Fibroblast of skin of right quadriceps (primary cell): ENCODE data around the gene TMEM69.
"Not testable (repeated sequence)": the region's sequence is repeated elsewhere in the genome, so short reads cannot be mapped to it uniquely, and the experiment has no call there.

Experiments
- DNase-seq: peaks from one replicate; pipeline ENCODE4 v3.0.0-alpha.2; 2013

TMEM69 gene, protein sequence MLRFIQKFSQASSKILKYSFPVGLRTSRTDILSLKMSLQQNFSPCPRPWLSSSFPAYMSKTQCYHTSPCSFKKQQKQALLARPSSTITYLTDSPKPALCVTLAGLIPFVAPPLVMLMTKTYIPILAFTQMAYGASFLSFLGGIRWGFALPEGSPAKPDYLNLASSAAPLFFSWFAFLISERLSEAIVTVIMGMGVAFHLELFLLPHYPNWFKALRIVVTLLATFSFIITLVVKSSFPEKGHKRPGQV

GRCh38 chr1:45687754-45688740 lies at the start of gene TMEM69:
Gene TMEM69, plus strand, starts transcription at chr1:45688181. Its CDS starts 2,888 bp downstream, at chr1:45691069.
- peak; percentile 92 for DNase-seq

- DNase-seq = no peak
These were observed 47.7 kb upstream of the TMEM69 start for GRCh38 chr1:45640293-45640692.

DNA sequence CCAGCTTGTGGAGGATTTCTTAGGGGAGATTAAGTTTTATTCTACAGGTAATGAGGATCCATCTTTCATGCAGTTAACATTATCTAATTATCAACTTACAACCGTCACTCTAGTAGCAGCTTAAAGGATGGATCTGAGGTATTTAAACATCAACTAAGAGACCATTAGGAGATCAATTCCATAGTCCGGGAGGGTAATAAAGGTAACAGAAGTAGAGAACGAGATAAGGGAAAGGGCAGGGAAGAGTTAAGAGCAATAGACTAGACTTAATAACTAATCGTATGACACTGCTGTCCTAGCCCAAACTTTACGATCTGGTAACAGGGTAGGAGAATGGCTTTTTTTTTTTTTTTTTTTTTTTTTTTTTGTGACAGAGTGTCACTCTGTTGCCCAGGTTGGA lies 44.7 kb upstream of the TMEM69 start:
- no peak for DNase-seq

DNA sequence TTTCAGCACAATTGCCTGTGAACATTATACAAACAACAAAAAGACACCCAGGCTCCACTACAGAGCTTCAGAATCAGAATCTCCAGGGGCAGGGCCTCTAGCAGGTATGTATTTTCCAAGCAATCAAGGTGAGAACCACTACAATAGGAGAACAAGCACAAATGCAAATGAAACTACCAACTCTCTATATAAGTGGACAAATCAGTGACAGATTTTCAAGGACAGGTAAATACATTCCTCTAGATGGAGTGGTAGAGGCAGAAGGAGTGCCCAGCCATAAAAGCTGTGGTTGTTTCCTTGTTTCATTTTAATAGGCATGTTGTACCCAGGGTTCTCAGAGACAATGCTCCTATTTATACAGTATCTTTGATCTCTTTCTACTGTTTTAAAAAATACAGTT lies 44.0 kb upstream of the TMEM69 start:
- DNase-seq = no peak

DNA sequence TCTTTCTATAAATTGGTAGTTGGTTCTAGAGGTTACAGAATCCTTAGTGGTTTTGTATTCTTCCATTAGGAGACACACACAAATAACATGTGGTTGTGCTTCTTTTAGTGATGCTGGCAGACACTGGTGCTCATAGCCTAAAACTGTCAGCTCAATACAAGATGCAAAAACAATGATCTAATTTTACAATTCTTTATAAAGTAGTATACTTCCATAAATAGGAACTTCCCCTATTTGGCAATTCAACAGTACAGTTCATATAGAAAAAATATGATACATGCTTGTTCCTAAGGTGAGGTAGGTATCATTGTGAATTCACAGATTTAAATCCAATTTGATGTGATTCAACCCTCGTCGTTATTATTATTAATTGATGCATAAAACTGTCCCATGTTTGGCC lies 43.3 kb upstream of the TMEM69 start:
- DNase-seq = no peak

DNA sequence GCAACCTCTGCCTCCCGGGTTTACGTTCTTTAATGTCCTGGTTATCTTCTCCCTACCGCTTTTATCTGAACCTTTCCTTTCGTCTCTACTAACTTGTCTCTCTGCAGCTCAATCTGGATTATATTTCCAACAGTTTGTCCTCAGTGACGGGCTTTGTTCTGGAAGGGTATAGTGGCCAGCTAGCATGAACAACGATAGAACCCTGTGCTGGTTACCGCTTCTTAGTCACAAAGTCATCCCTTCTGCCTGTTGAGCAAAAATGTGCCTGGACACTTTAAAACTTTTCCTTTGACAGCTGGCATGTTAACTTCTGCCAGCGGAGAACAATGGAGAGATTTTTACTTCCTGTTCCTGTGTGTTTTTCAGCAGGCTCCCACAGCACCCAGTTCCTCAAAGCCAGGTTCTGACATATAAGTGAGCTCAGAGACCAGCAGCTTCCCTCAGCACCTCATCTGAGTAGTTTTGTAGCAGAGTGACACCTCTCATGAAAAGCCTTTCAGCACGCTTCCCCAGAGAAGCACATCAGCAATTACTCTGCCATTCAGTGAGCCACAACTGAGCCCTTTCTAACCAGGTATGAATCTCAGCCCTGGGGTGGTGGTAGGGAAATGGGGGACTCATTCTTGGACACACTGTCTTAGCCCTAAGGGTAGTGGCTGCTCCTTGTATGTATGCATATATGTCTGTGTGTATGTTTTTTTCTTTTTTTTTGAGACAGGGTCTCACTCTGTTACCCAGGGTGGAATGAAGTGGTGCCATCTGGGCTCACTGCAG lies 40.5 kb upstream of the TMEM69 start:
- DNase-seq = no peak

- peak; percentile 28 for DNase-seq
These were observed 33.3 kb upstream of the TMEM69 start for GRCh38 chr1:45654540-45655280.

DNA sequence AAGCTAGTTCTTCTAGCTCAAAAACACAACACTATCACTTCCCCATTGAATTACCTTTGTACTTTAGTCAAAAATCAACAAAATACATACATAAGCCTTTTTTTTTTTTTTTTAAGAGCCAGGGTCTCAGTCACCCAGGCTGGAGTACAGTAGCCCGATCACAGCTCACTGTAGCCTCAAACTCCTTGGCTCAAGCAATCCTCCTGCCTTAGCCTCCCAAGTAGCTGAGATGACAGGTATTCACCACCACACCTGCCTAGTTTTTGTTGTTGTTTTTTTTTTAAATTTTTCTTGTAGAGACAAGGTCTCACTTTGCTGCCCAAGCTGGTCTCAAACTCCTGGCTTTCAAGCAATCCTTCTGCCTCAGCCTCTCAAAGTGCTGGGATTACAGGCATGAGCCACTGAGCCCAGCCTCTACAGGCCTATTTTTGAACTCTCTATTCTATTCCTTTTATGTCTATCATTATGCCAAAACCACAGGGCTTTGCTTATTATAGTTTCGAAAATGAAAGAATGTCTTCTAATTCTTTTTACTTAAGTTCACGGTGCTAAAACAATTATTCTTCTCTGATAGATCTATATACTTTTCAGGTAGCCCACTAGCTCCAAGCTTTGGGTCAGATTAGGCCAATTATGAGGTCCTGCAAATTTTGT lies 31.3 kb upstream of the TMEM69 start:
- no peak for DNase-seq

DNA sequence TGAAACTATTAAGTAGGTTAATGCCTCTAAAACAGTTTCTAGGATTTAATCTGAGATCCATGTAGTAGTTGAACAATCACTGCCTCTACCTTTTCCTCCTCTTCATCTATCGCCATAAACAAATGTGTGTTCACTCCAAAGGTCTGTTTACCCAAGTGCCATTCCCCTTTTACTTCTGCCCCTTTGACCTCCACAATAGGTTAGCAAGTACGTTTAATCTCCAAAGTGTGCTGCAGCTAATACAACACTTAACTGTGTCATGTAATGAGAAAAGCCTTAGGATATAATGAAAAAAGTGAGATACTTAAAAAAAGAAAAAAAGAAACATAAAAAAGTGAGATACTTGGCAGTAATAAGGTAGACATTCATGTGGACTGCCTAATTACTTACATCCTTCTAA lies 29.8 kb upstream of the TMEM69 start:
- DNase-seq = no peak

DNA sequence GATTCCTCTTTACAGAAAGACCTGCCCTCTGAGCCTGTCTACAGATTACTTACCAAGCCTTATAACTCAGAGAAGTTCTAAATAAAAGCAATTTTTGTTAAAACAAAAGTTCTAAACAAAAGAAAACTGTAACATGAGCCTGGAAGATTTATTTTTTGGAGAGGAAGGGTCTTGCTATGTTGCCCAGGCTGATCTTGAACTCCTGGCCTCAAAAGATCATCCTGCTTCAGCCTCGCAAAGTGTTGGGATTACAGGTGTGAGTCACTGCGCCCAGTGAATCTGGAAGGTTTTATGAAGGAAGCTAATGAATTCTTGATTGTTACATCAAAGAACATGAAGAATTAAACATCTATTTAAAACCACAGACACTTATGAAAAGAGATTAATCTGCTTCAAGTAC lies 28.8 kb upstream of the TMEM69 start:
- DNase-seq = no peak

GRCh38 chr1:45660336-45660735 lies 27.6 kb upstream of the TMEM69 start:
- DNase-seq = no peak

GRCh38 chr1:45666836-45667235 lies 21.1 kb upstream of the TMEM69 start:
- no peak for DNase-seq

- no peak for DNase-seq
These were observed 20.5 kb upstream of the TMEM69 start for GRCh38 chr1:45667321-45668111.

- no peak for DNase-seq
These were observed 19.5 kb upstream of the TMEM69 start for GRCh38 chr1:45668526-45668925.

GRCh38 chr1:45669379-45669778 lies 18.6 kb upstream of the TMEM69 start:
- DNase-seq = peak; percentile 38

DNA sequence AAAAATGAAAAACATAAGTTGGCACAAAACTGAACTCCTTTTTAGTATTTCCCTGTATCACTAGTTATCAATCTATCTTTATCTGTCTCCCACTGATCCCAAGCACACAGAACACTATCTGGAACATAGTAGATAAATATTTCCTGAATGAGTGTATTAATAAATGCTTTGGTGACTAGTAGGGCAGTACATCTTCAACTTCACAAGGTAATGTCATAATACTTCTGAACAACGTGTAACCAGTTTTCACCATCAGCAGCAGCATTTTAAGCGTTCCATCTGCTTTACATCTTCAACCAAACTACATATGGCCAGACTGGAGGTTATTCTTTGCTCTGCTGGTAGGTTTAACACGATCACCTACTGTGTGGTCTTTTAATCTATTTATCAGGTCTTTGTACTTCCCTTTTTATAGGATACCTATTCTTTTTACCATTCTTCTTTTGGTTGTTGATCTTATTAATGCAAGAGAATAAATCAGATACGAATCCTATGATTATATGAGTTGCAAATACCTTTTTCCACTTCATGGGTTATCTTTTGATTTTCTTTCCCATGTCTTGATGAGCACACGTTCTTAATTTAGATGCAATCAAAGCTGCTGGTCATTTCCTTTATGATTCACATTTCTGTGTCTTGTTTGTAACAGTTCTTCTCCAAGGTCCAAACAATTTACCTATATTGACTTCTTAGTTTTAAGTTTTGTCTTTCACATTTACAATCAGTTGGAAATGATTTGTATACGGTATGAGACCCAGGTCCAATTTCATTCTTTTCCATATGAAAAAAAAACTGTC lies 17.9 kb upstream of the TMEM69 start:
- DNase-seq = peak; percentile 60

DNA sequence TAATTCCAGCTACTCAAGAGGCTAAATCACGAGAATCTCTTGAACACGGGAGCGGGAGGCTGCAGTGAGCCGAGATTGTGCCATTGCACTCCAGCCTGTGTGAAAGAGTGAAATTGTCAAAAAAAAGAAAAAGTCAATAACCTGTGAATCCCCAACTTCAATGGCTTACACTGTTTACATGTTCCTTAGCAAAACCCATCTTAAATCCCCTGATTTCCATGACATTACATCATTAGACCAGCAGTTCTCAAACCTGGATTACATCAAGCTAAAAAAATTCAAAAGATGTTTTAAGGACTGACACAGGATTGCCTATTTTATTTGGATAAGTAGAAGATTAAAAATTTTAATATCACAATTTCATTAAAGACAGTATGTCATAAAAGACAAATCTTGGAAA lies 14.0 kb upstream of the TMEM69 start:
- DNase-seq = peak; percentile 36

GRCh38 chr1:45674478-45674877 lies 13.5 kb upstream of the TMEM69 start:
- no peak for DNase-seq

DNA sequence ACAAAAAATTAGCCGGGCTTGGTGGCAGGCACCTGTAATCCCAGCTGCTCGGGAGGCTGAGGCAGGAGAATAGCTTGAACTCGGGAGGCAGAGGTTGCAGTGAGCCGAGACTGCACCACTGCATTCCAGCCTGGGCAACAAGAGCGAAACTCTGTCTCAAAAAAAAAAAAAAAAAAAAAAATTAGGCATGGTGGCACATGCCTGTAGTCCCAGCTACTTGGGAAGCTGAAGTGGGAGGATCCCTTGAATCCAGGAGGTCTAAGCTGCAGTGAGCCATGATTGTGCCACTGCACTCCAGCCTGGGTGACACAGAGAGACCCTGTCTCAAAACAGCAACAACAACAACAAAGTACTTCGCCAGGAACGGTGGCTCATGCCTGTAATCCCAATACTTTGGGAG lies 11.4 kb upstream of the TMEM69 start:
- not testable (repeated sequence) for DNase-seq

DNA sequence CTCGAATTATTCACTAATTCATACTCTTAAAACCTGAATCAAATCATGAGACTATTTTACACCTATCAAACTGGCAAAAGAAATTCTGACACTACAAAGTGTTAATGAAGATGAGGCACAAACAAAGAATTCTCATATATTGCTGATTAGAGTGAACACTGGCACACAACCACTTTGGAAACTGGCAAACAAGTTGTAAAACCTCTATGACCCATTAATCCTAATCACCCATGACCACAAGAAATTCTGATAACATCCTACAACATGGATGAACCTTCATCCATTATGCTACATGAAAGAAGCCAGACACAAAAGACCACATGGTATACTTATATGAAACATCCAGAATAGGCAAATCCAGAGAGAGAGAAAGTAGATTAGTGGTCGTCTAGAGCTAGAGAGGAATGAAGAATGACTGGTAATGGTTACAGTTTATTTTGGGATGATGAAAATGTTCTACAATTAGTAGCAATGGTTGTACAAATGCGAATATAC lies 10.2 kb upstream of the TMEM69 start:
- DNase-seq = no peak
